WTC11 (cell line): ENCODE data around the gene ZBTB7C.

Experiments used
- ATF2 ChIP-seq: sonication (generic); formaldehyde crosslinking; IDR thresholded peaks from 2 replicates; pipeline ENCODE4 v1.8.1; 2022; ENCODE audit warnings: low read depth, missing genetic modification reagents, borderline replicate concordance
- CREB1 ChIP-seq: sonication (generic); formaldehyde crosslinking; IDR thresholded peaks from 2 replicates; pipeline ENCODE4 v1.8.0; 2023; ENCODE audit warnings: mild to moderate bottlenecking, missing genetic modification reagents
- CTCF ChIP-seq: fragments of 200-600 bp; IDR thresholded peaks from 2 replicates; pipeline ENCODE4 v1.8.0; 2022; ENCODE audit warnings: antibody characterized with exemption
- GABPB1 ChIP-seq: sonication (generic); formaldehyde crosslinking; IDR thresholded peaks from 2 replicates; pipeline ENCODE4 v1.8.1; 2023; ENCODE audit warnings: mild to moderate bottlenecking, missing genetic modification reagents
- JUN ChIP-seq: sonication (generic); formaldehyde crosslinking; IDR thresholded peaks from 2 replicates; pipeline ENCODE4 v1.8.0; 2023; ENCODE audit warnings: mild to moderate bottlenecking, missing genetic modification reagents
- KAT7 ChIP-seq: sonication (generic); formaldehyde crosslinking; IDR thresholded peaks from 2 replicates; pipeline ENCODE4 v1.8.1; 2023; ENCODE audit warnings: missing genetic modification reagents, mild to moderate bottlenecking, borderline replicate concordance
- MAX ChIP-seq: sonication (generic); formaldehyde crosslinking; IDR thresholded peaks from 2 replicates; pipeline ENCODE4 v1.8.0; 2022; ENCODE audit warnings: mild to moderate bottlenecking, missing genetic modification reagents
- TEAD4 ChIP-seq: sonication (generic); formaldehyde crosslinking; IDR thresholded peaks from 2 replicates; pipeline ENCODE4 v1.8.0; 2022; ENCODE audit warnings: mild to moderate bottlenecking, missing genetic modification reagents
- ZNF121 ChIP-seq: sonication (generic); formaldehyde crosslinking; IDR thresholded peaks from 2 replicates; pipeline ENCODE4 v1.8.0; 2023; ENCODE audit warnings: missing genetic modification reagents

GRCh38 chr18:48339692-48340091 is 69.5 kb downstream of the ZBTB7C start:
- TF ChIP-seq CTCF = no peak
- TF ChIP-seq CREB1 (CRISPR knock-in tag) = no peak
- no peak for TF ChIP-seq ZNF121 (CRISPR knock-in tag)
- TF ChIP-seq GABPB1 (CRISPR knock-in tag) = no peak
- TF ChIP-seq MAX (CRISPR knock-in tag) = no peak
- TF ChIP-seq KAT7 (CRISPR knock-in tag) = no peak
- no peak for TF ChIP-seq ATF2
- TF ChIP-seq TEAD4 (CRISPR knock-in tag) = no peak
- TF ChIP-seq JUN = no peak
